ENCODE data around the gene KLK1. TPM values are rescaled to one million over a fixed set of nuclear protein-coding genes. Genes with fewer than 3 reads are reported as not detected.

KLK1 gene
- total and polyA plus RNA-seq, 12 donors, result 1.1 to 26.5 (median 2.4) TPM; not detected in 3

- Histone ChIP-seq H3K4me3 (no peak overlapping the region), H3K36me3 (replicated peaks in 1 of 2) (no peaks in the 10 kb centered on the region), H3K27me3 (no peaks in the 10 kb centered on the region), H3K4me1 (replicated peaks in 1 of 2) (no peaks in the 10 kb centered on the region), H3K27ac (no peak overlapping the region), H3K9me3 (replicated peaks in 1 of 3) (no peaks in the 10 kb centered on the region)
- intact Hi-C loops (cut with DNase I), result no loop called here
- TF ChIP-seq, protein P1, sequence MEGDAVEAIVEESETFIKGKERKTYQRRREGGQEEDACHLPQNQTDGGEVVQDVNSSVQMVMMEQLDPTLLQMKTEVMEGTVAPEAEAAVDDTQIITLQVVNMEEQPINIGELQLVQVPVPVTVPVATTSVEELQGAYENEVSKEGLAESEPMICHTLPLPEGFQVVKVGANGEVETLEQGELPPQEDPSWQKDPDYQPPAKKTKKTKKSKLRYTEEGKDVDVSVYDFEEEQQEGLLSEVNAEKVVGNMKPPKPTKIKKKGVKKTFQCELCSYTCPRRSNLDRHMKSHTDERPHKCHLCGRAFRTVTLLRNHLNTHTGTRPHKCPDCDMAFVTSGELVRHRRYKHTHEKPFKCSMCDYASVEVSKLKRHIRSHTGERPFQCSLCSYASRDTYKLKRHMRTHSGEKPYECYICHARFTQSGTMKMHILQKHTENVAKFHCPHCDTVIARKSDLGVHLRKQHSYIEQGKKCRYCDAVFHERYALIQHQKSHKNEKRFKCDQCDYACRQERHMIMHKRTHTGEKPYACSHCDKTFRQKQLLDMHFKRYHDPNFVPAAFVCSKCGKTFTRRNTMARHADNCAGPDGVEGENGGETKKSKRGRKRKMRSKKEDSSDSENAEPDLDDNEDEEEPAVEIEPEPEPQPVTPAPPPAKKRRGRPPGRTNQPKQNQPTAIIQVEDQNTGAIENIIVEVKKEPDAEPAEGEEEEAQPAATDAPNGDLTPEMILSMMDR (IDR thresholded peaks at IDR 0.05), result no peak
- TF ChIP-seq POLR2A (IDR thresholded peaks at IDR 0.05), result no peak
- 66 to 78% (median 73%) methylated on average over 6 of the region's 6 CpGs for WGBS, 4 donors
- no peak for DNase-seq
Measured at GRCh38 chr19:50857366-50857765, 33.8 kb upstream of the KLK1 start.

GRCh38 chr19:50854636-50855410, 31.2 kb upstream of the KLK1 start, which contains the start of gene KLK3:
Gene KLK3, plus strand, starts transcription at chr19:50854915. Its CDS starts 41 bp downstream, at chr19:50854956.
- no peak for DNase-seq
- no peaks in the 10 kb centered on the region for H3K27me3 ChIP-seq
- H3K4me1 ChIP-seq (replicated peaks in 1 of 2), result no peaks in the 10 kb centered on the region
- H3K4me3 ChIP-seq, result no peak within 1 kb of the TSS
- intact Hi-C loops (cut with DNase I), result no loop called here
- no peak for TF ChIP-seq POLR2A (IDR thresholded peaks at IDR 0.05)
- TF ChIP-seq, protein P1 (IDR thresholded peaks at IDR 0.05), result no peak
- no peak within 1 kb of the TSS for H3K27ac ChIP-seq
- H3K9me3 ChIP-seq (replicated peaks in 1 of 3), result no peaks in the 10 kb centered on the region
- 71 to 81% (median 74%) methylated on average over 3 to 9 of the region's 9 CpGs for WGBS, 4 donors
- H3K36me3 ChIP-seq (replicated peaks in 1 of 2), result no peaks in the 10 kb centered on the region

DNA sequence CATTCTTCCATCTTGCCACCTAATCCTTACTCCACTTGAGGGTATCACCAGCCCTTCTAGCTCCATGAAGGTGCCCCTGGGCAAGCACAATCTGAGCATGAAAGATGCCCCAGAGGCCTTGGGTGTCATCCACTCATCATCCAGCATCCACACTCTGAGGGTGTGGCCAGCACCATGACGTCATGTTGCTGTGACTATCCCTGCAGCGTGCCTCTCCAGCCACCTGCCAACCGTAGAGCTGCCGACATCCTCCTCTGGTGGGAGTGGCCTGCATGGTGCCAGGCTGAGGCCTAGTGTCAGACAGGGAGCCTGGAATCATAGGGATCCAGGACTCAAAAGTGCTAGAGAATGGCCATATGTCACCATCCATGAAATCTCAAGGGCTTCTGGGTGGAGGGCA, 28.0 kb upstream of the KLK1 start:
- Histone ChIP-seq H3K27me3 (no peaks in the 10 kb centered on the region), H3K9me3 (replicated peaks in 1 of 3) (no peaks in the 10 kb centered on the region)

DNA sequence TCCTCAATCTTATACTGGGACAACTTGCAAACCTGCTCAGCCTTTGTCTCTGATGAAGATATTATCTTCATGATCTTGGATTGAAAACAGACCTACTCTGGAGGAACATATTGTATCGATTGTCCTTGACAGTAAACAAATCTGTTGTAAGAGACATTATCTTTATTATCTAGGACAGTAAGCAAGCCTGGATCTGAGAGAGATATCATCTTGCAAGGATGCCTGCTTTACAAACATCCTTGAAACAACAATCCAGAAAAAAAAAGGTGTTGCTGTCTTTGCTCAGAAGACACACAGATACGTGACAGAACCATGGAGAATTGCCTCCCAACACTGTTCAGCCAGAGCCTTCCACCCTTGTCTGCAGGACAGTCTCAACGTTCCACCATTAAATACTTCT, 27.2 kb upstream of the KLK1 start:
- 28 to 38% (median 33%) methylated on average over 3 of the region's 3 CpGs for WGBS, 4 donors
- H3K27me3 ChIP-seq, result no peaks in the 10 kb centered on the region
- no peaks in the 10 kb centered on the region for H3K4me1 ChIP-seq (replicated peaks in 1 of 2)

More for the DNA sequence above, 28.0 kb upstream of the KLK1 start:
- DNase-seq, result no peak
- H3K4me3 ChIP-seq, result no peak overlapping the region
- H3K36me3 ChIP-seq (replicated peaks in 1 of 2), result no peaks in the 10 kb centered on the region
- 74 to 89% (median 79%) methylated on average over 3 to 4 of the region's 4 CpGs for WGBS, 4 donors
- no peak overlapping the region for H3K27ac ChIP-seq
- intact Hi-C loops (cut with DNase I), result no loop called here
- TF ChIP-seq, protein P1 (IDR thresholded peaks at IDR 0.05), result no peak
- TF ChIP-seq POLR2A (IDR thresholded peaks at IDR 0.05), result no peak
- H3K4me1 ChIP-seq (replicated peaks in 1 of 2), result no peaks in the 10 kb centered on the region

More for the DNA sequence above, 27.2 kb upstream of the KLK1 start:
- no peak for DNase-seq
- Histone ChIP-seq H3K9me3 (replicated peaks in 1 of 3) (no peaks in the 10 kb centered on the region), H3K36me3 (replicated peaks in 1 of 2) (no peaks in the 10 kb centered on the region), H3K4me3 (no peak overlapping the region), H3K27ac (no peak overlapping the region)
- intact Hi-C loops (cut with DNase I), result no loop called here
- TF ChIP-seq, protein P1 (IDR thresholded peaks at IDR 0.05), result no peak
- TF ChIP-seq POLR2A (IDR thresholded peaks at IDR 0.05), result no peak

All from adrenal gland (tissue), 12 donors.